NCI-H2081 treated with DMSO at 0.1 percent for 48 hours (cell line): Measurements from ENCODE around the gene CBX8.

Experiments
- DNase-seq: peaks from one replicate; lab custom pipeline; 2025; lab: John Stamatoyannopoulos, UW

The CBX8 gene

DNA sequence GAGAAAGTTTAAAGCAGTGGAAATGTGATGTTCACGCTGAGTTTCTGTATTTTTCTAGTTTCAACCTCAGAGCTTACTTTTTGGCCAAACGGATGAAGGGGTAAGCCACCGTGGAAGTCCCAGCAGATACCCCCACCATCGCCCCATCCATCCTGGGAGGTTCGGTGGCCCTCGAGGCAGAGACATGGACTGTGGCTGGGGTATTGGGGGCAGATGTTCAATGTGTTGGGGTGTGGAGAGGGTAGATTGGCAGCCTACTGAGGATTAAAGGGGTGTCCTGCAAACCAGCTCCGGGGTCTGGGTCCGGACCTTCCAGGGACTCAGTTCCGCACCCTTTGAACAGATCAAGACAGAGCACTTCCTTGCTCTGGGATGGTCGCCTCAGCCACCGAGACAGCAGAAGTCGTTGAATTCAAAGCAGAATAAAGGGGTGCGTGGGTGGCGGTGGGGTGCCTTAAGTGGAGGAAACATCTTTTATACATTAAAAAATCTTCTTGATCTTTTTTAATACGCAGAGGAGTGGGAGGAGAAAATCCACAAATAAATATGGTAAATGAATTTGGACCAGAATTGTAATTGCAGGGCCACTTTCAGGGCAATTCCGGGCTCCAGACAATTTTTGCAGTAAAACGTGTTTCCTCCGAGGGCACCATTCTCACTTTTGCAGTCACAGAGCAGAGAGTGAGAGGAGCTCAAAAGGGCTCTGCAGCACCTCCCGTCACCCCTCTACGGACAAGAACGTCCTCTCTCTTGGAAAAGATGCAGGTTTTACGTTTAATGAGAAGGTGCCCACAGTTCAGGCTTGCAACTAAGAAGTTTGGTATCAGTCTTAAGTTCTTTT, 8.2 kb upstream of the CBX8 start:
- no peak for DNase-seq

DNA sequence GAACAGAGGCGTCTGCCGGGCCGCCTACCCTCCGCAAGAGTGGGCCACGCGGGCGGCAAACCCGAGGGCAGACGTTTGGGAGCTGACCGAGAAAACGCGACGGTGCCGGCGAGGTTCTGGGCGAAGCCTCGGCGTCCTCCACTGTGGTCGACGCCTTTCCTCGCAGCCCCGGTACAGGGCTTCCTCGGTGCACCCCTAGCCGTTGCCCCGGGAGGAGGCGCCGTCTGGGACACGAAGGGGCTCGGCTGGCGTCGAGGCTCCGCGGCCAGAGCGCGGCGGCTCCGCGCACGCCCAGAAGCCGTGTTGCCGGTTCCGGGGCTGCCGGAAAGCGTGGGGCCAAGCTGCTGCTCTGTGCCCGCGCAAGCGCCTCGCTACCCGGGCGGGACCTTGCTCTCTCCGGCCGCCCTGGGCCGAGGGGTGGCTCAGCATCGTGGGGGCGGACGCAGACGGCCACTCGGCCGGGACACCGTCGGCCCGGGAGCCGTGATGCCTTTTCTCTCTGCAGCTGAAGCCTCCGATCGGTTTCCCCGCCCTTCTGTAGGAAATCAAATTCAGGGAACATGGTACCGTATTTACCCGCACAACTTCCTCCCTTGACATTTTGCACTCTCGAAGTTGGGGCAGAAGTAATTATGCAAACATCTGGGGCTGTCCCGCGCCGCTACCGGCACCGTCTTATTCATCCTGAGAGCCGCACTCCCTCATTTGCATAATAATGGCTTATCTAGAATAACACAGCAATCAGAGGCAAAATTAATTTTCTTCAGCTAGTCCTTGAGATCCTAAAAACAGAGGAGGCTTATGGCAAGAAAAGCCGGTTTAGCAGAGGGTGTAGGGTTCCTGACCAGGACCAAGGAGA, 7.3 kb upstream of the CBX8 start:
- DNase-seq: no peak

DNA sequence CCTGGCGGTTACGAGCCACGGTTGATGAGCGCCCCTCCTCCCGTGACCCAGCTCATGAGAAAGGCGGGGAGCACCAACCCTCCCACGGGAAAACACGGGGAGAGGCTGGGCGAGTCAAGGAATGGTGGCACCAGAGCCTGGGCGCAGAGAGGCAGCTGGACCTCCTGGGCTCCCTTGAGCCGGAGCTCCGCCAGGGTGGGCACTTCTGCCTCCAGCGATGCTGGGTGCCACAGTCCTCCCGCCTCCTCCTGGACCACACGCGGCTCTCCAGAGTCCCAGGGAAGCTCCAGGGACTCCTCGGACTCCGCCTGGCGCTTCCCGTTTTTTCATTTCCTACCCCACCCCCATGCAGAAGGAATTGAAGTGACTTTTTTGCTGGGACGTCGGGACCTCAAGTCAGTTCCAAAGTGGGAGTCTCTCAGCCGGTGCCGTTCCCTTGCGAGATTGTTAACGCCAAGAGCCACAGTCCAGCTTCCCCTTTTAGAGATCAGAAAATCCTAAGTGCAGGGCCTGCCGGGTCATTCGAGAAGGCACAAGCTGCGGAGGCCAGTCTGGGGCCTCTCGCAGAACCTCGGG, 6.6 kb upstream of the CBX8 start:
- no peak for DNase-seq

DNA sequence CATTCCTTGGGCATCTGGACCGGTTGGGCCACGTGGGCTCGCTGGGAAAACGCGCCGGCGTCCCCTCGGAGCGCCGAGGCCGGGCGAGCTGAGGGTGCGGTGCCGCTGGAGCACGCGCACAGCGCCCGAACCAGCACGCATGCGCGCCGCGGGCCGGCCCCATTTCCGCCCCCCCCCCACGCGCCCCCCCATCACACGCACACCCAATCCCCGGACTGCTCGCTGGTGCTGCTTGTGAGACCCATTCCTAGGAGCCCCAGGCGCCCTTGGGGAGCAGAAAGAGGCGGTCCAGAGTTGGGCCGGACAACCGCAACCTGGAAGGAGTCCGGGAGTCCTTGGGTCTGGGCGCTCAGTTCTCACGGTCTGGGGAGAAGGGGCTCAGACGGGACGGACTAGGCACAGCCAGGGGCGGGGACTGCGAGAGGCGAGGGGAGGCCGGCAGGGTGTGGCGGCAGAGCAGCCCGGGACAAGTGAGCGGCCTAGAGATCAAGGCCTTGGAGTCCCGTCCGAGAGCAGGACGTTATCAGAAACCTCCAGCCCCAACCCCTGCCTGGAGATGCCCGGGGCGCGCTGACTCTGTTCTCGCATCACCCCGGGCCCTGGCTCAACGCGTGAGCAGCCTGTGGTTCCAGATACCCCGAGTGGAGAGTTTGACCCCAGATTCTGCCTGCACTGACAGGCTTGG, 6.0 kb upstream of the CBX8 start:
- no peak for DNase-seq

DNA sequence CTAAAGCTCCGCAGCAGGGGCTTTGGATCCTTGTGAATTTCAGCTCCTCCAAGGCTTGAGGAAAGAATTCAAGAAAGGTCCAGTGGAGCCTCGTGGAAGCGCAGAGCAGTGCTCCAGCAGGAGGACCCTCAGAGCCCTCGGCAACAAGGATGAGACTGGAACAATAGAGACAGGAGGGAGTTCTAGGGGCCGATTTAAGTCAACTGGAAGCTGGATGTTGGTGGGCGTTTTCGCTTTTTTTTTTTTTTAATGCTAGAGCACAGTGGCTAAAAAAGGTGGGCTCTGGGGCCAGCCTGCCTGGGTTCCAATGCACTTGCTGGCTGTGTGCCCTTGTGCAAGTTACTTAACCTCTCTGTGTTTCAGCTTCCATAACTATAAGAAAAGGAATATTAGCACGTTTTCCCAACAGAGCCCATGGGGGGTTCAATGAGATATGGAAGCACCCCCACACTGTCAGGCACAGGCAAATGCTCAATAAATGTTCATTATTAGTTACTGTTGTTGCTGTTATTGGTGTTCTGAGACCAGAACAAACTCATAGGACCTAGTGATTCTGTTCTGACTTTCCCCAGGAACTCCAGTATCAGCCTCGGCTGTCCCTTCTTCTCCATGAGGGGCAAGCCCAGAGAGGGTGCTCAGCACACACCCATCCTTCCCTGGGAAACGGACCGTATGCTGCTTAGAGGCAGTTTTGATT, 5.3 kb upstream of the CBX8 start:
- DNase-seq: no peak

DNA sequence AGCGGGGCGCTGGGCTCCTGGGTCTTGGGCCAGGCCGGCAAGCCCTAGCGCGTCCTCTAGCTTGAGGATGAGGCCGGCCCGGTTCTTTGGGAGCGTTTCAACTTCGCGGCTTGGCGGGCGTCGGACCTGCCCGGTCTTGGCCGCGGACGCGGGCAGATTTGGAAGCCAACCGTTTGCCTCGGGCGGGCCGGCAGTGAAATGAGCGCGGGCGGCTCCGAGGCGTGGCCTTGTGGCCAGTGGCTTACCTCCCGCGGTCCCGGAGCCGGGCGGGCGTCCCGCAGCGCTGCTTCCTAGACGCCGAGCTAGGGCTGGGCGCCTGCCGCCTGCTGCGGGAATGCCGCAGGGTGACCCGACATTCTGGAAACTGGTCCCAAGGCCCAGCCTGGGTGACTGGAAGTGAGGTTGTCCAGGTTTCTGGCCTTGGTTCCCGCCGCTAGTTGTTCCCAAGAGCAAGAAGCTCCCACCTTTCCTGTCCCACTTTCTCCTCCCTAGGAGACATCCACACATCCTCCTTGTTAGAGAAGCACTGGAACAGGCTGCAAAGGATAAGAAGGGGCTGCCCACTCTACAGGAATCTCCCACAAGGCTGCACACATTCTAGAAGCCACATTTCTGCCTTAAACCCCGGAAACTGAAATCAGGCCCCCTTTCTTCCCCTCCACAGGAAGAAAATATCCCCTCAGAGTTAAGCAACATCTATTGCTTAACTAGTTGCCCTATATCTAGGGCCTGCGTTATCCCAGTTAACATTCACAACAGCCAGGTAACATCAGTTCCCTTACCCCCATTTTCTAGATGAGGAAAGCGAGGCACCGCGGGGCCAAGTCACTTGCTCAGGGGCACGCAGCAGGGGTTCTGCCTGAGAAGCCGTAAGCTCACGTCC, 4.5 kb upstream of the CBX8 start:
- DNase-seq: no peak

DNA sequence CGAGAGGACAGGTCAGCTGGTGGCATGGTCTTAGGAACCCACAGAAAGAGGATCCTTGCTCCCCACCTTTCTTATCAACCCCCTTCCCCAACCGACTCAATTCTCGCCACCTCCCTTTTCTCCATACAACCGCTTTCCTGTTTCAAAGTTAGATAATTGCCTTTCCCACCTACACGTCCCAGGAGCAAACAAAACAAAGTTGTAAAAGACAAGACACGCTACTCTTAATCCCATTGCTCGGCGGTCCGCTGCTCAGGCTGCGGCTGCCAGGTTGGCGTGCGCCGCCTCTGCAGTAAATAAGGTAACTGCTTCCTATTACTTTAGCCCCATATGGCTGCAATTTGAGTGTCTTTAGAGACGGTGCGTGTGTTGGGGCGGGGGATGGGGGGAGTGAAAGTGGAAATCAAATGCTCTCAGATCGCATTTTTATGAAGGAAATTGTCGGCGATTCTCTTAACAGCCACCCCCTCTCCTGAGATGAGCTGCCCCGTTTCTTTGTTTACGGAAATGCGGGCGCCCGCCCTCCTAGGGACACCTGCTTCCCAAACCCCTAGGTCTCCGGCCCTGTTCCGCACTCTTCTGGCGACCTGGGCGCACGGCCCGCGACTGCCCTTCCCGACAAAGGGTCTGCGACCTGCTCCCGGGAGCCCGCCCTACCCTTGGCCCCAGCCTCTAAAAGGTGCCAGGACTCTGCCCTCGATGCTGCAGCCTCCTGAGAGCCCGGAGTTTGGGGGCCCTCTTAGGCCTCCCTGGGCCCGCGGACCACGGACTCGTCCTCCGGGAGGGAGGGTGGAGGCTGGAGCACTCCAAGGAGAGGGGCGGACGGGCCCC, 3.7 kb upstream of the CBX8 start:
- no peak for DNase-seq

DNA sequence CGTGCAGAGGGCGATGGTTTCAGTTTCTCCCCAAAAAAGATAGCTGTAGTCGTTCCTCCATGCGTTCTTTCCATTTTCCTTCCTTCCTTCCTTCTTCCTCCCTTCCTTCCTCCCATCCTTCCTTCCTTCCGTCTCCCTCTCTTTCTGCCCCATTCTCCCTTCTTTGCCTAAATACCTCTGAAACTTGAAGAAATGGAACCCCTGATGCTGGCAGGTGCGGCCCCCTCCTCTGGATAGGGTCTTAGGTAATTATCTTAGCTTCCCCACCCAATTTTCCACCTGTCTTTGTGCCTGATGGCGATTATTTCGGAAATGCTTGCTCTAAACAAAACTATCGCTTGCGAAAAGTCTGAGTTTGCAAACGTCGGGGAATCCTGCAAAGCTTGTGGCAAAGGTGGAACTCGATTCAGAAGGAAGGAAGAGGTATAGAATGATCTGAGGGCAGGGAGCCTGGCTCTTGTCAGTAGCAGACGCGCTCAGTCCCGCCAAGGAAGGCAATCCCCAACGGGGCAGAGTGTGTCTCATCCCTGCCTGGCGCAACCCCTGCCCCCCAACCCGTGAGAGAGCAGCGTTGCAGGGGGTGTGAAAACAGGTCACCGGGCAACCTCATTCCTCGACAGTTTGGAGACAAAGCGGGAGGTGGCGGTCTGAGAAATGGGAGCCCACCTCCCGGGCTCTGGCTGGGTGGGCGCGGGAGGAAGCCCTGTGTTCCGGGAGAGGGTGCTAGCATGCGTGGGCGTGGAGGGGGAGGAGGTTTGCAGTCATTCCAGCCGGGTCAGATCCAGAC, 2.9 kb upstream of the CBX8 start:
- no peak for DNase-seq

DNA sequence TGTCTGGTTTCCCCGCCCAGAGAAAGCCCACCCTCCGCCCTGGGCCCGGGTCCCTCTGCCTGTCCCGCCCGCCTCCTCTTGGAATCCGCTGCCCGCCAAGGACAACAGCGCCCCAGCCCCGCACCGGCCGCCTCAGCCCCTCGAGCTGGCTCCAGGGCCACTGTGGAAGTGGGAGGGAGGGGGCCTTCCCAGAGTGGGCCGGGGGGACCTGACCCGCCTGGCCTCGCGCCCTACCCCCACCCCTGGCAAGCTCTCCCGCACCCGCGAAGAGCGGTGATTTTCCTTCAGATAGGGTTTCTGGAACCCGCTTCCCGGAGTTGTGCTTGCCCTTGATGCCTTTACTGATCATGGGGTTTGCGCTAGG, 2.3 kb upstream of the CBX8 start:
- DNase-seq: no peak

DNA sequence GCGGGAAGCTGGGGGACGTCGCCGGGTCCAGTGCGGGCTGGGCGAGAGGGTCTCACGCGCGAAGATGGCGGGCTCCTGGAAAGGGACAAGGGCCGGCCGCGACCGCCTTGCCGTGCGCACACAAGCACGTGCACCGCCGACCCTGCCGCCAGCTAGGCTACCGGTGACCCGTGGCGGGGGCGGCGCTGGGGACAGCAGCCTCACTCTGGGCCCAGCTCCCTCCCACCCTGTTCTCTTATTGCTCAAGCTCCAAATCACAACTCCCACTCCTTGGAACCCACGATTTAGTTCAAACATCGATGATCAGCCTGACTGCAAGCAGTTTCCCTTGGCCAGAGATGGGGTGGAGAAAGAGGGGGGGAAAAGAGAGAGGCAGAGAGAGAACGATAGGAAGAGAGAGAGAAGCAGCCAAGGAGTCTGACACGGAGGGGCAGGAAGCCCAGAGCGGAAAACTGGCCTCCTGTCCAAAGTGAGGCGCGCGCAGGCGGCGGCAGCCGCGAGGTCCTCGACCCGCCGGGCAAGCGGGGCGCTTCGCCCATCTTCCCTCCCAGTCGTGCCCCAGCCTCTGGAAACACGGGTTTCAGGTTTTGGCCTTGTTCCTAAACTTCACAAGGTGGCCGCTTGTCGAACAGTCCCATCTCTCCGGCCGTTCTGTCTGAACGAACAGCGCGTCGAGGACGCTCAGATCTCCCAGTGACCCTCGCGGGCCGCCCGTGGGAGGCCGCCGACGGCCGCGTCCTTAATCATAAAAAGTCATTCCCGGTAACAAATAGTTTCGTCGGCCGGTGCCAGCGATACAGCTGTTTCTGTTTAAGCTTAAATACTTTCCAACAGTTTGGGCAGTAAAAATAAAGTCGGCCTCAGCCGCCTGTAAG, 1.7 kb upstream of the CBX8 start:
- DNase-seq: no peak

DNA sequence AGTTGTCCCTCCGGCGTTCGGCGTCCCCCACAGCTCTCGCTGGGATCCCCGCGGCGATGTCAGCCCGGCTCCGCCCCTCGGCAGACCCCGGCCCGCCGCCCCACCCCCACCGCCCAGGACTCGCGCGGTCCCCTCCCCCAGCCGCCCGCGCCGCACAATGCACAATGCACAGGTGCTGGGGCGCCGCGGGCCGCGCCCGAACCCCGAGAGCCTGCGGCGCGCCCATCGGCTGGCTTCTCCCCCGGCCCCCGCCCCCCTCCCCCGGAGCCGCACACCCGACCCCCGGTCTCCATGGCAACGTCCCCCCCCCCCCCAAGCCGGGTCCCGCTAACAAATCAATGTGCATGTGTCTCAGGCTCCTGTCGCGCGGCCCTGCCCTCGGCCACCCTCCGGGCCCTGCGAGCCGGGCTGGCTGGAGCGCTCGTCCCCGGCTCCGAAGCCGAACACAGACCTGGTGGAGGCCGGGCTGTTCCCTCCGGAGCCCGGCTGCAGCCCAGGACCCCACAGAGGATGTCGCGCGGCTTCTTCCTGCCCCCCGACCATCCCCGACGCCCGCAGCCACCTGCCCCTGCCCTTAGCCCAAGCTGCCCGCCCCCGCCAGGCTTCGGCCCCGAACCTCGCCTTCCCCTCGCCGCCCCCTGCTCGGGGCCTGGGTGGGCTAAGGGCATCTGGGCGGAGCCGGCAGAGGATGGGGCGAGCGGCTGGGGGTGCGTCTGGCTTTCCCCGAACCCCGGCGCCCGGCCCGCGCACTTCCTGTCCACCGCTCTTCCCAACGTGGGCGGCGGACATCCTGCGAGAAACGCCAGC, 818 bp upstream of the CBX8 start:
- DNase-seq: no peak

DNA sequence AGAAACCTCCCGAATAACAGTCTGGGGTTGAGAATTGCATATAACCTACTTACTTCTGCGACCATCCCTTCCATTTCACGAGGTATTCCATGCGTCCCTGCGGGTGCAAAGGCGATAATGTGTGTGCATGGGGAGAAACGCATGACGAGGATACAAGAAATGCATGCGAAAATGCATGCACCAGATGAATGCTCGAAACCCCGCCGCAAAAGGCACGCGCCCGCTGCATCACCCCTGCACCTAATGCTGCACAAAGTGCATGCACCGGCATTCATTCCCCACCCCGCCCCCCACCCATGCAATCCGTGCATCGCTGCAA, 474 bp downstream of the CBX8 start:
- DNase-seq: no peak

DNA sequence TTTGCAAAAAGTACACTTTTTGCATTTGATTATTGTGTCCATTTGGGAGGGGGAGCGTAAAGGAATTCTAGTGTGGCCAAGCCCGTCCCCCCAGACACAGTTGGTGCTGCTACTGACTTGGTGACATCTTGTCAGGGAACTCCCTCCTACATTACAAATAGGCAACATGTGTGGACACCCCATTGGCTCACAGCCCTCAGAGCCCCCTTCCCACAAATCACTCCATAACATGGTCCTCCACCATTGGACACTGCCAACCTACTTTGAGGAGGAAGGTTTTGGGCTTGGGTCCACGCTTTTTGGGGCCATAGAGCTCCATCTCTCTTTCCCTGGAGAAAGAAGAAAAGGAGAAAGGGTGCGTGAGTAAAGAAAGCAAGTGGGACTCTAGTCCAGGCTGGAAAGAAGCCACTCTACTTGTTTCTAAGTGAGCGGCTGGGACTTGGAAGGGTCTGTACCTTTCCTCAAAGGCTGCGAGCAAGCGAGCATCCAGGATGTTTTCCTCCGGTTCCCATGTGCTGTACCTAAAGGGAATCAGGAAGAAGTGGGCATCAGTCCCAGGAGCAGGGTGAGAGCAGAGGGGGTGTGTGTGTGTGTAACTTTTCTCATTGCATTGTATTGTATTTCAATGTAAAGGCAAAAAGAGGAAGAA, 958 bp downstream of the CBX8 start:
- DNase-seq: no peak

DNA sequence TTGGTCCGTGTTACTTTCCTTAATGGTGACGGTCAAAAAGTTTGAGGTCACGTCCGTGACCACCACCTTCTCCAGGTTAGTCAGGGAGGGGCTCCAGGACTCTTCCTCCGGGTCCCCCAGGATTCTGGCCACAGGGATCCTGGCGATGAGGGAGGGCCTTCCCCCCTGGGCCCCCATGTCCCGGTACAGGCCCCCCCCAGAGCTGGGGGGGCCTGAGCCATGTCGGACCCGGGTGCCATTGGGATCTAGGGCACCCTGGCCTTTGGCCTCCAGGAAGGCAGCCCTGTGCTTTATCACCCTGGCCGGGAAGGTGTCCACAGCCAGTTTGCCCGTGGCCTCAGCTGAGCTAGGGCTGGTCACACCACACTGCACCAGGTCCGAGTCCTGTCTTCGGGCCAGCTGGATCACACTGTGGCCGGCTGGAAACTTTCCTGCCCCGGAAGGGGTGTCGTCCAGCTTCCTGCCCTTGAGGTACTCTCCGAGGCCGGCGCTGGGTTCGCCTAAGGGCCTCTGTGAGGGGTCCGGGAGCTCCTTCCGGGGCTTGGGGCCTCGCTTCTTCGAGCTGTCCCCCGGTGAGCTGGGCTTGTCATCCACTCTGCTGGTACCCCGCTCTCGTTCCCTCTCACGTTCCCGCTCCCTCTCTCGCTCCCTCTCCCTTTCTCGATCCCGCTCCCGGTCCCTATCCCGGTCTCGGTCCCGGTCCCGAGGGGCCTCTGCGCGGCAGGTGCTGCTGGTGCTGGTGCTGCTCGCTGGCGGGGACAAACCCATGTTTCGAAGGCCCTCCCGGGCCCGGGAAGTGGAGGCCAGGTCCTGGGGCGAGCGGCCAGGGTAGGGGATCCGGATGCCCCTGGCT, 2.0 kb downstream of the CBX8 start:
- DNase-seq: no peak

DNA sequence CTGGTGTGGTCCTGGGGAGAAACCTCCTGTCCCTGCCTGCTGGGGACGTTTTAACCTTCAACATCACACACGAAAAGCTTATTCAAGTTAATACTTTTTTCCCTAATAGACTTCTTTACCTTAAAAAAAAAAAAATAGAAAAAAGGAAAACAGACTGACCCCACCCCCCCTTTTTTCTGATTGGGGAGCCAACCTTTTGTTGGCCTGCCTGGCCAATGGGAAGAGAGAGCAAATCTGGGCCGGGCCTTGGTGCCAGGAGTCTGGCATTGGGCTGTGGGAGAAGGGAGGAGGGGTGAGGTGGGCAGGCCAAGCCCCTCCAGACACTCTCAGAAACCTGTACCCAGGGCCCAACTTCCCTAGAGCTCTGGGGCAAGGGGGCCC, 3.0 kb downstream of the CBX8 start:
- DNase-seq: no peak
